Trophoblast cell (in vitro differentiated cells and primary cell): ENCODE results near the gene FBH1.

Source experiments
- DNase-seq, 2 donors: peaks; one replicate each; pipeline ENCODE4 v3.0.0-alpha.2; 2016
- H2AFZ ChIP-seq: 2 replicates; pipeline ENCODE4 v1.6.1; 2013; ENCODE audit warnings: low read length, moderate library complexity, mild to moderate bottlenecking; ENCODE audit not compliant: insufficient read depth, poor library complexity
- H2AK5ac ChIP-seq: 2 replicates; pipeline ENCODE4 v1.6.1; 2013; ENCODE audit warnings: mild to moderate bottlenecking, low read length
- H2BK120ac ChIP-seq: 2 replicates; pipeline ENCODE4 v1.6.1; 2013; ENCODE audit warnings: low read length, mild to moderate bottlenecking, moderate library complexity; ENCODE audit not compliant: insufficient read depth, poor library complexity
- H2BK12ac ChIP-seq: 2 replicates; pipeline ENCODE4 v1.6.1; 2013; ENCODE audit warnings: mild to moderate bottlenecking, low read length, moderate library complexity
- H2BK5ac ChIP-seq: 2 replicates; pipeline ENCODE4 v1.6.1; 2013; ENCODE audit warnings: low read length, low read depth, moderate library complexity, mild to moderate bottlenecking; ENCODE audit not compliant: poor library complexity
- H3K14ac ChIP-seq: 2 replicates; pipeline ENCODE4 v1.6.1; 2013; ENCODE audit warnings: mild to moderate bottlenecking, low read length
- H3K18ac ChIP-seq: 2 replicates; pipeline ENCODE4 v1.6.1; 2013; ENCODE audit warnings: mild to moderate bottlenecking, low read length
- H3K23ac ChIP-seq: 2 replicates; pipeline ENCODE4 v1.6.1; 2013; ENCODE audit warnings: low read length
- H3K27ac ChIP-seq: 2 replicates; pipeline ENCODE4 v1.5.1; 2013; ENCODE audit warnings: low read depth, mild to moderate bottlenecking, inconsistent platforms, low read length, moderate library complexity
- H3K27me3 ChIP-seq: 2 replicates; pipeline ENCODE4 v1.6.1; 2013; ENCODE audit warnings: inconsistent platforms, mild to moderate bottlenecking, low read length, moderate library complexity; ENCODE audit not compliant: insufficient read depth
- H3K36me3 ChIP-seq, 2 experiments: 1 replicate in 1 of 2; 2 replicates in 1 of 2; pipeline ENCODE4 v1.6.1; 2013; ENCODE audit warnings: low read length in 2 of 2, mild to moderate bottlenecking in 2 of 2, moderate library complexity in 1 of 2; ENCODE audit not compliant: insufficient read depth in 2 of 2, control insufficient read depth in 1 of 2
- H3K4ac ChIP-seq: 2 replicates; pipeline ENCODE4 v1.6.1; 2013; ENCODE audit warnings: low read depth, mild to moderate bottlenecking, low read length, moderate library complexity
- H3K4me1 ChIP-seq, 2 experiments: 1 replicate in 1 of 2; 2 replicates in 1 of 2; pipeline ENCODE4 v1.6.1; 2013; ENCODE audit warnings: low read length in 2 of 2, mild to moderate bottlenecking in 2 of 2, moderate library complexity in 1 of 2; ENCODE audit not compliant: insufficient read depth in 2 of 2, control insufficient read depth in 1 of 2
- H3K4me2 ChIP-seq: 2 replicates; pipeline ENCODE4 v1.6.1; 2013; ENCODE audit warnings: inconsistent platforms, mild to moderate bottlenecking, low read length, moderate library complexity
- H3K4me3 ChIP-seq: 2 replicates; pipeline ENCODE4 v1.5.1; 2013; ENCODE audit warnings: mild to moderate bottlenecking, low read depth, low read length, inconsistent platforms
- H3K79me1 ChIP-seq: one replicate; pipeline ENCODE4 v1.6.1; 2013; ENCODE audit warnings: low read length
- H3K79me2 ChIP-seq: 2 replicates; pipeline ENCODE4 v1.6.1; 2013; ENCODE audit warnings: low read length, mild to moderate bottlenecking; ENCODE audit not compliant: control insufficient read depth, insufficient read depth, poor library complexity
- H3K9ac ChIP-seq: 2 replicates; pipeline ENCODE4 v1.6.1; 2013; ENCODE audit warnings: mild to moderate bottlenecking, low read length
- H3K9me3 ChIP-seq: 2 replicates; pipeline ENCODE4 v1.6.1; 2013; ENCODE audit warnings: low read depth, mild to moderate bottlenecking, control low read depth, inconsistent platforms, low read length; ENCODE audit not compliant: insufficient read depth
- H4K12ac ChIP-seq: 2 replicates; pipeline ENCODE4 v1.6.1; 2013; ENCODE audit warnings: low read depth, mild to moderate bottlenecking, low read length, moderate library complexity
- H4K8ac ChIP-seq: 2 replicates; pipeline ENCODE4 v1.6.1; 2013; ENCODE audit warnings: low read depth, mild to moderate bottlenecking, low read length, moderate library complexity
- H4K91ac ChIP-seq: one replicate; pipeline ENCODE4 v1.6.1; 2013; ENCODE audit warnings: low read depth, mild to moderate bottlenecking, low read length, moderate library complexity
- WGBS: extraction: QIAGEN DNeasy Blood & Tissue Kit; methylation state at CpG from one replicate; pipeline ENCODE4 v1.1.7; 2013; ENCODE audit warnings: missing lambda C conversion rate; ENCODE audit not compliant: insufficient read length, insufficient coverage; ENCODE audit errors: extremely low coverage; 5-methylcytosine and 5-hydroxymethylcytosine counted together

The FBH1 gene

GRCh38 chr10:5894873-5895272, 4.8 kb downstream of the FBH1 start:
- Histone ChIP-seq H3K79me1 (peaks cover 2% of the 10 kb centered on the region), H3K9ac (no peak overlapping the region), H2BK12ac (no peak overlapping the region), H2BK120ac (no peak overlapping the region), H3K4me2 (no peak overlapping the region), H3K4me1 (peaks cover 0 to 8% of the 10 kb centered on the region in 2 experiments), H3K27me3 (no peaks in the 10 kb centered on the region), H2BK5ac (no peak overlapping the region), H2AFZ (no peak overlapping the region), H3K9me3 (peaks cover 2% of the 10 kb centered on the region), H3K27ac (no peak overlapping the region), H3K14ac (no peak overlapping the region), H4K91ac (no peak overlapping the region), H4K12ac (no peak overlapping the region), H3K4me3 (no peak overlapping the region), H3K23ac (no peak overlapping the region), H3K36me3 (peaks cover 20 to 24% of the 10 kb centered on the region in 2 experiments), H3K4ac (peak overlapping the region; percentile 50), H3K18ac (peak overlapping the region; percentile 55), H4K8ac (no peak overlapping the region), H3K79me2 (peaks cover 9% of the 10 kb centered on the region), H2AK5ac (no peak overlapping the region)
- WGBS, result no CpG with 5 or more reads among the region's 8 CpGs
- DNase-seq, result no peak

- no peak overlapping the region for H4K91ac ChIP-seq
- no peaks in the 10 kb centered on the region for H3K27me3 ChIP-seq
- no peak overlapping the region for H2BK12ac ChIP-seq
- H4K12ac ChIP-seq, result no peak overlapping the region
- no peaks in the 10 kb centered on the region for H3K79me1 ChIP-seq
- H3K79me2 ChIP-seq, result peaks cover 9% of the 10 kb centered on the region
- H3K9me3 ChIP-seq, result peaks cover 2% of the 10 kb centered on the region
- no peak overlapping the region for H2AFZ ChIP-seq
- no peak for DNase-seq
- H3K36me3 ChIP-seq, result peaks cover 22 to 24% of the 10 kb centered on the region in 2 experiments
- H2BK5ac ChIP-seq, result no peak overlapping the region
- no peak overlapping the region for H3K23ac ChIP-seq
- no peak overlapping the region for H3K9ac ChIP-seq
- H2BK120ac ChIP-seq, result no peak overlapping the region
- H3K14ac ChIP-seq, result no peak overlapping the region
- no peak overlapping the region for H2AK5ac ChIP-seq
- no peak overlapping the region for H3K4me3 ChIP-seq
- WGBS, result no CpG with 5 or more reads among the region's 3 CpGs
- H3K18ac ChIP-seq, result peak overlapping the region; percentile 8
- H3K4ac ChIP-seq, result no peak overlapping the region
- no peak overlapping the region for H3K4me2 ChIP-seq
- H3K4me1 ChIP-seq, result peaks cover 0 to 8% of the 10 kb centered on the region in 2 experiments
- no peak overlapping the region for H4K8ac ChIP-seq
- H3K27ac ChIP-seq, result no peak overlapping the region
These were observed 5.3 kb downstream of the FBH1 start for GRCh38 chr10:5895365-5895764.

GRCh38 chr10:5895804-5896203, 5.8 kb downstream of the FBH1 start:
- Histone ChIP-seq H4K91ac (no peak overlapping the region), H3K23ac (no peak overlapping the region), H3K27me3 (no peaks in the 10 kb centered on the region), H3K4me3 (no peak overlapping the region), H3K79me2 (peaks cover 5% of the 10 kb centered on the region), H3K79me1 (no peaks in the 10 kb centered on the region), H3K14ac (no peak overlapping the region), H2BK5ac (no peak overlapping the region), H2AFZ (no peak overlapping the region), H3K4ac (no peak overlapping the region), H3K27ac (no peak overlapping the region), H3K36me3 (peaks cover 22 to 24% of the 10 kb centered on the region in 2 experiments), H3K18ac (peak overlapping the region; percentile 8), H3K4me2 (no peak overlapping the region), H3K9me3 (peaks cover 2% of the 10 kb centered on the region), H2BK12ac (no peak overlapping the region), H2AK5ac (no peak overlapping the region), H3K4me1 (peaks cover 0 to 5% of the 10 kb centered on the region in 2 experiments), H4K12ac (no peak overlapping the region), H3K9ac (no peak overlapping the region), H2BK120ac (no peak overlapping the region), H4K8ac (no peak overlapping the region)
- no CpG with 5 or more reads among the region's 9 CpGs for WGBS
- DNase-seq, result no peak

GRCh38 chr10:5896208-5897052, 6.4 kb downstream of the FBH1 start:
- Histone ChIP-seq H3K79me1 (no peaks in the 10 kb centered on the region), H2BK12ac (no peak overlapping the region), H3K27me3 (no peaks in the 10 kb centered on the region), H2AK5ac (no peak overlapping the region), H2AFZ (no peak overlapping the region), H3K36me3 (peaks cover 22 to 24% of the 10 kb centered on the region in 2 experiments), H4K12ac (no peak overlapping the region), H4K8ac (no peak overlapping the region), H4K91ac (no peak overlapping the region), H3K4me3 (no peak overlapping the region), H3K4me2 (no peak overlapping the region), H3K79me2 (peaks cover 5% of the 10 kb centered on the region), H3K4me1 (no peaks in the 10 kb centered on the region), H2BK120ac (no peak overlapping the region), H3K4ac (no peak overlapping the region), H3K18ac (no peak overlapping the region), H2BK5ac (no peak overlapping the region), H3K23ac (no peak overlapping the region), H3K27ac (no peak overlapping the region), H3K9ac (no peak overlapping the region), H3K14ac (no peak overlapping the region), H3K9me3 (peaks cover 2% of the 10 kb centered on the region)
- WGBS, result no CpG with 5 or more reads among the region's 5 CpGs
- DNase-seq, result peak in 1 of 2 donors; percentile 7
